Neuronal stem cell (in vitro differentiated cells): ENCODE measurements around the gene DAO. TPM values are rescaled to one million over a fixed set of nuclear protein-coding genes. Genes with fewer than 3 reads are reported as not detected.

Experiments
- DNase-seq: peaks from one replicate; pipeline ENCODE4 v3.0.0-alpha.2; 2013; ENCODE audit warnings: low spot score
- H2AFZ ChIP-seq: one replicate; pipeline ENCODE4 v1.6.1; 2013; ENCODE audit warnings: mild to moderate bottlenecking, low read length, inconsistent platforms
- H2AK5ac ChIP-seq: 2 replicates; pipeline ENCODE4 v1.6.1; 2013; ENCODE audit warnings: low read depth, mild to moderate bottlenecking, inconsistent platforms, low read length, moderate library complexity, mixed read lengths
- H2BK120ac ChIP-seq: 2 replicates; pipeline ENCODE4 v1.6.1; 2013; ENCODE audit warnings: low read depth, mild to moderate bottlenecking, inconsistent platforms, low read length, moderate library complexity, mixed read lengths
- H2BK12ac ChIP-seq: one replicate; pipeline ENCODE4 v1.6.1; 2013; ENCODE audit warnings: low read length, inconsistent platforms
- H2BK15ac ChIP-seq: 2 replicates; pipeline ENCODE4 v1.6.1; 2013; ENCODE audit warnings: mild to moderate bottlenecking, low read length, inconsistent platforms, mixed read lengths
- H2BK5ac ChIP-seq: one replicate; pipeline ENCODE4 v1.6.1; 2013; ENCODE audit warnings: inconsistent platforms, mild to moderate bottlenecking, low read length, moderate library complexity
- H3K14ac ChIP-seq: one replicate; pipeline ENCODE4 v1.6.1; 2013; ENCODE audit warnings: low read length, inconsistent platforms
- H3K18ac ChIP-seq: 2 replicates; pipeline ENCODE4 v1.6.1; 2013; ENCODE audit warnings: low read length, inconsistent platforms
- H3K23ac ChIP-seq: 2 replicates; pipeline ENCODE4 v1.6.1; 2013; ENCODE audit warnings: low read depth, mild to moderate bottlenecking, mixed read lengths, low read length, inconsistent platforms; ENCODE audit not compliant: poor library complexity
- H3K27ac ChIP-seq: replicated peaks from 3 replicates; pipeline ENCODE4 v1.5.1; 2013; ENCODE audit warnings: low read length, inconsistent platforms
- H3K27me3 ChIP-seq, 3 experiments: 2 replicates each; pipeline ENCODE4 v1.6.1; 2013; ENCODE audit warnings: low read length in 3 of 3, mild to moderate bottlenecking in 2 of 3, inconsistent platforms in 1 of 3, low read depth in 1 of 3, mixed read lengths in 1 of 3, moderate library complexity in 1 of 3; ENCODE audit not compliant: control insufficient read depth in 3 of 3, insufficient read depth in 3 of 3
- H3K36me3 ChIP-seq, 2 donors: replicated peaks in 1 of 2; 2 replicates each; pipeline ENCODE4 v1.6.1; 2013; ENCODE audit warnings: low read length in 2 of 2; ENCODE audit not compliant: control insufficient read depth in 2 of 2, insufficient read depth in 2 of 2
- H3K4ac ChIP-seq: 2 replicates; pipeline ENCODE4 v1.6.1; 2013; ENCODE audit warnings: inconsistent platforms, mild to moderate bottlenecking, low read length, moderate library complexity
- H3K4me1 ChIP-seq, 2 donors: 1 replicate in 1 of 2; 2 replicates in 1 of 2; pipeline ENCODE4 v1.6.1; 2013; ENCODE audit warnings: low read length in 2 of 2, low read depth in 1 of 2; ENCODE audit not compliant: control insufficient read depth in 2 of 2, insufficient read depth in 1 of 2
- H3K4me2 ChIP-seq: one replicate; pipeline ENCODE4 v1.6.1; 2013; ENCODE audit warnings: mild to moderate bottlenecking, low read length, inconsistent platforms; ENCODE audit not compliant: insufficient read depth, poor library complexity, severe bottlenecking
- H3K4me3 ChIP-seq, 2 donors: 2 replicates each; pipeline ENCODE4 v1.5.1; 2013; ENCODE audit warnings: low read length in 2 of 2, mild to moderate bottlenecking in 2 of 2, inconsistent platforms in 1 of 2, moderate library complexity in 1 of 2
- H3K79me1 ChIP-seq: one replicate; pipeline ENCODE4 v1.6.1; 2013; ENCODE audit warnings: low read depth, mild to moderate bottlenecking, inconsistent platforms, low read length, moderate library complexity
- H3K9ac ChIP-seq: one replicate; pipeline ENCODE4 v1.6.1; 2013; ENCODE audit warnings: mild to moderate bottlenecking, low read depth, low read length, inconsistent platforms; ENCODE audit not compliant: poor library complexity
- H3K9me3 ChIP-seq, 2 donors: replicated peaks in 1 of 2; 2 replicates each; pipeline versions ENCODE3 to v1.6.1; 2013; ENCODE audit warnings: low read length in 2 of 2, mild to moderate bottlenecking in 2 of 2, inconsistent platforms in 1 of 2, low read depth in 1 of 2, mixed read lengths in 1 of 2, moderate library complexity in 1 of 2; ENCODE audit not compliant: control insufficient read depth in 2 of 2, insufficient read depth in 1 of 2
- H4K8ac ChIP-seq: one replicate; pipeline ENCODE4 v1.6.1; 2013; ENCODE audit warnings: low read depth, mild to moderate bottlenecking, inconsistent platforms, low read length, moderate library complexity
- H4K91ac ChIP-seq: one replicate; pipeline ENCODE4 v1.6.1; 2013; ENCODE audit warnings: low read length, low read depth, mild to moderate bottlenecking, inconsistent platforms; ENCODE audit not compliant: poor library complexity
- WGBS, 2 donors: extraction: QIAGEN DNeasy Blood & Tissue Kit; methylation state at CpG; one replicate each; pipeline ENCODE4 v1.1.7; 2013; ENCODE audit warnings: missing lambda C conversion rate in 2 of 2, mixed read lengths in 1 of 2; ENCODE audit not compliant: insufficient read length in 2 of 2, insufficient replicate concordance in 1 of 2; ENCODE audit errors: extremely low coverage in 2 of 2; 5-methylcytosine and 5-hydroxymethylcytosine counted together
- polyA plus RNA-seq, 2 experiments: library from polyadenylated mRNA; stranded (reverse); fragments of 200-250 nt; gene quantifications; one replicate each; pipeline ENCODE4 v1.2.3, GENCODE V29; 2013

The DAO gene
- not detected for polyA plus RNA-seq (2013, experiment 1 of 2)
- not detected for polyA plus RNA-seq (2013, experiment 2 of 2)

DNA sequence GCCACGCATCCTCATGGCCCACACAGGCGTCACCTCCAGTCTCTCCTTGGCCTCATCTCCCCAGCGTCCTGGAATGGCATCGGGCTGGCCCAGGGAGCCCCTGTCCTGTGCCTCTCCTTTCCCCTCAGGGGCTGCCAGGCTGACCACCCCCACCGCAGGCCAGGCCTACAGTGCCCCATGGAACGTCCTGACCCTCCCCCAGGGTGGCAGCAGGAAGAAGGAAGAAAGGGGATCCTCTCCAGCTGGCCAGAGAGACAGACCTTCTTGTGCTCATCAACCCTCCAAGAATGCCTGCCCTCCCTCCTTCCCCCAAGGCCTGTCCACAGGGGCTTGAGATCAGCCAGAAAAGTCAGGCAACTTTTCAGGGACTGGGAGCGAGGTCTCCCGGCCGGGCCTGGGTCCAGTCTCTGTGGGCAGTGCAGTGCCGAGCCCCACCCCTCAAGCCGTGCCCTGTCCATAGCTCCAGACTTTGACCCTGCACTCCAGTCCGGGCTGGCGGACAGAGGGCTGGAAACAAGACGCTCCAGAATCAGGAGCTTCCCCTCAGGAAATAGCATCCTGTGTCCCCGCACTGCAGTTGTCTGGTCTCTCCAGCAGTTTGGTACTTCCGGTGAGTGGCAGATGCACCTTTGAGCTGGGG, at the start of gene DAO:
Gene DAO (plus strand): TSS at position 478 of the 640 bp plus-strand sequence. CDS start 4,915 bp downstream, outside the sequence.
- peak within 1 kb of the TSS; percentile 80 for H3K18ac ChIP-seq
- no peak within 1 kb of the TSS for H3K4ac ChIP-seq
- H2AK5ac ChIP-seq: peak within 1 kb of the TSS; percentile 17
- no peak within 1 kb of the TSS for H3K4me2 ChIP-seq
- peak within 1 kb of the TSS; percentile 37 for H3K23ac ChIP-seq
- no peaks in the 10 kb centered on the region for H3K9me3 ChIP-seq
- no peak within 1 kb of the TSS for H3K27ac ChIP-seq
- H3K14ac ChIP-seq: peak within 1 kb of the TSS; percentile 64
- no peaks in the 10 kb centered on the region for H3K27me3 ChIP-seq
- H4K8ac ChIP-seq: peak within 1 kb of the TSS; percentile 17
- peak within 1 kb of the TSS; percentile 86 for H2AFZ ChIP-seq
- no peak within 1 kb of the TSS for H2BK5ac ChIP-seq
- DNase-seq: no peak
- H2BK15ac ChIP-seq: peak within 1 kb of the TSS; percentile 31
- no peak within 1 kb of the TSS for H3K9ac ChIP-seq
- no peaks in the 10 kb centered on the region for H3K36me3 ChIP-seq
- H4K91ac ChIP-seq: no peak within 1 kb of the TSS
- H2BK12ac ChIP-seq: peak within 1 kb of the TSS; percentile 52
- H3K4me3 ChIP-seq: no peak within 1 kb of the TSS
- H3K79me1 ChIP-seq: no peaks in the 10 kb centered on the region
- peaks cover 4 to 9% of the 10 kb centered on the region in 2 donors for H3K4me1 ChIP-seq
- no CpG with 5 or more reads among the region's 16 CpGs for WGBS, 2 donors
- H2BK120ac ChIP-seq: no peak within 1 kb of the TSS

- no peak overlapping the region for H3K9ac ChIP-seq
- H3K18ac ChIP-seq: no peak overlapping the region
- H2AFZ ChIP-seq: no peak overlapping the region
- no peak overlapping the region for H3K4me3 ChIP-seq
- H3K27me3 ChIP-seq: no peaks in the 10 kb centered on the region
- H3K4me2 ChIP-seq: no peak overlapping the region
- no peak overlapping the region for H3K4ac ChIP-seq
- H2AK5ac ChIP-seq: no peak overlapping the region
- no peak overlapping the region for H2BK15ac ChIP-seq
- WGBS, 2 donors: no CpG with 5 or more reads among the region's 11 CpGs
- H4K91ac ChIP-seq: no peak overlapping the region
- no peak overlapping the region for H4K8ac ChIP-seq
- H3K79me1 ChIP-seq: peaks cover 2% of the 10 kb centered on the region
- no peak overlapping the region for H2BK12ac ChIP-seq
- H3K4me1 ChIP-seq: peaks cover 19 to 28% of the 10 kb centered on the region in 2 donors
- H3K36me3 ChIP-seq: peaks cover 19 to 80% of the 10 kb centered on the region in 2 donors
- no peak overlapping the region for H2BK120ac ChIP-seq
- no peak overlapping the region for H2BK5ac ChIP-seq
- H3K9me3 ChIP-seq: no peaks in the 10 kb centered on the region
- no peak overlapping the region for H3K23ac ChIP-seq
- no peak overlapping the region for H3K14ac ChIP-seq
- DNase-seq: no peak
- H3K27ac ChIP-seq: no peak overlapping the region
Observed at GRCh38 chr12:108831309-108831991, 48.4 kb upstream of the DAO start.

DNA sequence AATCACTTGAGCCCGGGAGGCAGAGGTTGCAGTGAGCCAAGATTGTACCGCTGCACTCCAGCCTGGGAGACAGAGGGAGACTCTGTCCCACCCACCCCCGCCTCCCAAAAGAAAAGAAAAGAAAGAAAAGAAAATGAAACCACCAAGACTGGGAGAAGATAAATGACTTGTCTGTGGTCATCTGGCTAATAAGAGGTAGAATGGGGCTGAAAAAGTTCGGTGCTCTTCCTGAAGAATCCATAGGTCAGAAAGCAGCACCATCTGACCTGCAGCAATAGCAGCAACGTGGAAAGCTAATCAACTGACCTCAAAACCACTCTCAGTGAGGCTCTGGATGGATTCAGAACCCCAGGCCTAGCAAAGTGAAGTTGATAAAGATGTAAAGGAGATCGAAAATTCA, 47.7 kb upstream of the DAO start:
- peak overlapping the region; percentile 68 for H3K27ac ChIP-seq
- H3K27me3 ChIP-seq: no peaks in the 10 kb centered on the region
- H2BK15ac ChIP-seq: no peak overlapping the region
- no peaks in the 10 kb centered on the region for H3K9me3 ChIP-seq
- no peak overlapping the region for H2BK5ac ChIP-seq
- H2AK5ac ChIP-seq: no peak overlapping the region
- peaks cover 2% of the 10 kb centered on the region for H3K79me1 ChIP-seq
- H3K23ac ChIP-seq: no peak overlapping the region
- H4K8ac ChIP-seq: no peak overlapping the region
- WGBS, 2 donors: no CpG with 5 or more reads among the region's 6 CpGs
- no peak overlapping the region for H2BK12ac ChIP-seq
- H3K14ac ChIP-seq: no peak overlapping the region
- H3K4ac ChIP-seq: no peak overlapping the region
- H3K9ac ChIP-seq: no peak overlapping the region
- no peak overlapping the region for H2AFZ ChIP-seq
- peaks cover 19 to 84% of the 10 kb centered on the region in 2 donors for H3K36me3 ChIP-seq
- no peak for DNase-seq
- no peak overlapping the region for H2BK120ac ChIP-seq
- H3K18ac ChIP-seq: no peak overlapping the region
- no peak overlapping the region for H4K91ac ChIP-seq
- no peak overlapping the region for H3K4me2 ChIP-seq
- H3K4me3 ChIP-seq: no peak overlapping the region
- H3K4me1 ChIP-seq: peaks cover 11 to 23% of the 10 kb centered on the region in 2 donors

DNA sequence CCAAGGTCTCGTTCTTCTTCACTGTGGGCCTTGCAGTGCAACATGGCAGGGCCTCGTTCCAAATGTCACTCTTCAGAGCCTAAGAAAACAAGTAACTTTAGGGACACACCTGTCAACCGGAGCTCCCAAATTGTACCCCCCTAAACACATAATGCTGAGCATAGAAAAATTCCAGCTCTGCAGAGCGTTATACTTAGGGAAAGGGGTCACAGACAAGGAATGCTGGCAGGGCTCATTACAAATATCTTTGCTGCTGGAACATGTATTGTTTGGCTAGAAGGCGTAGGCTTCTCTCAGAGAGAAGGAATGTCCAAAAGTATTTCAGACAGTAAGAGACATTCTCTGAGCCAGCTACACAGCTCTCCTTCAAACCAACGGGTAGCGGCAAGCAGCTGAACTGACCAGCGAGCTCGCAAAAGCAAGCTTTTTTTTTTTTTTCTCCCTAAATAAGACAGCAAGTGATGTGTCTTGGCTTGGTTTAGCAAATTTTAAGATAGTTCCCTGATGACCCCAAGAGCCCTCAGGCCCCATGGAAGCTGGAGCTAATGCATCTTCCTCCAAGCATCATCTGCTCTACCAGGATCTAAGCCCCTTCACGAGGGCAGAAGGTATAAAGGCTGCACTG, 47.0 kb upstream of the DAO start:
- Histone ChIP-seq H4K91ac (no peak overlapping the region), H4K8ac (no peak overlapping the region), H3K18ac (no peak overlapping the region), H3K79me1 (peaks cover 2% of the 10 kb centered on the region), H2BK12ac (no peak overlapping the region), H3K9ac (no peak overlapping the region), H2BK120ac (no peak overlapping the region), H3K4me1 (peaks cover 5 to 17% of the 10 kb centered on the region in 2 donors), H2AK5ac (no peak overlapping the region), H3K4ac (no peak overlapping the region), H3K27me3 (no peaks in the 10 kb centered on the region), H2BK15ac (no peak overlapping the region), H3K9me3 (no peaks in the 10 kb centered on the region), H3K36me3 (peaks cover 19 to 79% of the 10 kb centered on the region in 2 donors), H3K23ac (no peak overlapping the region), H2BK5ac (no peak overlapping the region), H3K27ac (peak overlapping the region; percentile 68), H3K14ac (no peak overlapping the region), H2AFZ (no peak overlapping the region), H3K4me2 (no peak overlapping the region), H3K4me3 (no peak overlapping the region)
- no CpG with 5 or more reads among the region's 10 CpGs for WGBS, 2 donors
- no peak for DNase-seq
